ENCODE data around the gene SUPT3H.

DNA sequence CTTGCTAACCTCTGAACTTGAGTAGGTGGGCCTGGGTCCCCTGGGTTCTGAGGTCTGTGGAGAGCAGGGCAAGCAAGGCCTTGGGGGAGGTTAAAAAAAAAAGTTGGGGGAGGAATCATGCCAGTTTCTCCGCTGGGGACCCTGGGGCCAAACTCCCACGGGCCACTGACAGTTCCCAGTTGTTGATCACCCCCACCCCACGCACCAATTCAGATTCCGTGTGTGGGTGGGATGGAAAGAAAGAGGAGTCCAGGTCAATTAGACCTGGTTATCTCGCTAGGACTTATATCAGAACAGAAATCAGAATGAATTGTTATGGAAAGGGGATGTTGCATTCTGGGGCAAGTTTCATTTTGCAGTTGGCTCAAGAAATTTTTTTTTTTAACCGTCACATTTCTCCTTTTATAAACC lies 46.7 kb upstream of the SUPT3H start:
- TF ChIP-seq POU2F2 (IDR thresholded peaks at IDR 0.05; ENCODE audit: low read depth, low read length) (no peak), POLR2A (IDR thresholded peaks at IDR 0.05; ENCODE audit: low read depth, low read length) (no peak), POLR2AphosphoS5 (IDR thresholded peaks at IDR 0.05; ENCODE audit: low read depth, low read length) (no peak)
